OCI-LY7 (cell line): ENCODE measurements around the gene DOCK1. TPM values are rescaled to one million over a fixed set of nuclear protein-coding genes. Genes with fewer than 3 reads are reported as not detected.

ENCODE experiments used
- BruUV-seq: library from RNA; stranded (reverse); fragments of 400-500 nt; replicated peaks from 2 replicates; lab custom pipeline; 2021; lab: Mats Ljungman, UMichigan
- CTCF ChIA-PET: fragments of 300-600 bp; sonication (Branson Sonifier 250); formaldehyde crosslinking; loops from one replicate; lab custom pipeline; 2022; ENCODE audit warnings: antibody characterized with exemption; ENCODE audit not compliant: unreplicated experiment; lab: Charles Lee
- POLR2A ChIA-PET: fragments of 300-600 bp; sonication (Branson Sonifier 250); formaldehyde crosslinking; loops from one replicate; lab custom pipeline; 2022; ENCODE audit warnings: antibody characterized with exemption; lab: Charles Lee
- DNase-seq: peaks from one replicate; pipeline ENCODE4 v3.0.0-alpha.2; 2015; ENCODE audit warnings: low spot score
- H2AFZ ChIP-seq: fragments of 200-600 bp; sonication (generic), shearing (Covaris generic); 2 replicates; pipeline ENCODE4 v1.6.1; 2014; ENCODE audit warnings: mild to moderate bottlenecking, antibody characterized with exemption, low read length, moderate library complexity
- H3K27ac ChIP-seq: fragments of 200-600 bp; sonication (generic); 2 replicates; pipeline ENCODE4 v1.5.1; 2014; ENCODE audit warnings: mixed run types, low read depth, mild to moderate bottlenecking, moderate library complexity, low read length, inconsistent platforms; ENCODE audit not compliant: poor library complexity, severe bottlenecking
- H3K36me3 ChIP-seq: fragments of 200-600 bp; sonication (generic); 2 replicates; pipeline ENCODE4 v1.6.1; 2014; ENCODE audit warnings: mild to moderate bottlenecking, antibody characterized with exemption, low read length, moderate library complexity, mixed read lengths; ENCODE audit not compliant: insufficient read depth
- H3K4me1 ChIP-seq: fragments of 200-600 bp; sonication (generic); 2 replicates; pipeline ENCODE4 v1.5.1; 2014; ENCODE audit warnings: mild to moderate bottlenecking, low read length; ENCODE audit not compliant: insufficient read depth, poor library complexity, severe bottlenecking
- H3K4me2 ChIP-seq: fragments of 200-600 bp; sonication (generic); 2 replicates; pipeline ENCODE4 v1.6.1; 2014; ENCODE audit warnings: mild to moderate bottlenecking, low read length
- H3K4me3 ChIP-seq: fragments of 200-600 bp; sonication (generic); 2 replicates; pipeline ENCODE4 v1.5.1; 2014; ENCODE audit warnings: mild to moderate bottlenecking, low read depth, low read length; ENCODE audit not compliant: poor library complexity, severe bottlenecking
- H3K79me2 ChIP-seq: fragments of 200-600 bp; sonication (generic); 2 replicates; pipeline ENCODE4 v1.6.1; 2016; ENCODE audit warnings: low read depth, mild to moderate bottlenecking, low read length, moderate library complexity, mixed read lengths; ENCODE audit not compliant: insufficient read depth
- H3K9me2 ChIP-seq: fragments of 200-600 bp; sonication (generic); 2 replicates; pipeline ENCODE4 v1.6.1; 2016; ENCODE audit warnings: mild to moderate bottlenecking, low read length, mixed read lengths; ENCODE audit not compliant: insufficient read depth
- H3K9me3 ChIP-seq: fragments of 200-600 bp; sonication (generic); 2 replicates; pipeline ENCODE4 v1.6.1; 2014; ENCODE audit warnings: mild to moderate bottlenecking, mixed run types, low read length, mixed read lengths
- H4K20me1 ChIP-seq: fragments of 200-600 bp; sonication (generic); 2 replicates; pipeline ENCODE4 v1.6.1; 2014; ENCODE audit warnings: mild to moderate bottlenecking, antibody characterized with exemption, low read length, moderate library complexity, mixed read lengths; ENCODE audit not compliant: insufficient read depth
- CTCF ChIP-seq: fragments of 200-600 bp; sonication (generic); conservative IDR thresholded peaks from 2 replicates; pipeline ENCODE4 v1.5.1; 2014; ENCODE audit warnings: mild to moderate bottlenecking, antibody characterized with exemption, low read length, moderate library complexity, mixed read lengths
- EZH2phosphoT487 ChIP-seq: fragments of 200-600 bp; sonication (generic); IDR thresholded peaks from 2 replicates; pipeline ENCODE4 v1.6.1; 2018; ENCODE audit warnings: low read depth, borderline replicate concordance, mild to moderate bottlenecking, mixed run types, antibody characterized with exemption, low read length, moderate library complexity, mixed read lengths
- intact Hi-C: fragments of 100-400 bp; cut with micrococcal nuclease; formaldehyde crosslinking; loops from one replicate; pipeline ENCODE4 v1.10.0; 2022; ENCODE audit not compliant: unreplicated experiment
- total RNA-seq, 2 experiments: library from RNA; depleted of rRNA in 1 of 2; stranded (reverse); fragments of >200 nt in 1 of 2; shearing (Covaris generic) in 1 of 2; gene quantifications; 2 replicates each; pipeline ENCODE4 v1.2.3, GENCODE V29; 2014 to 2022

DOCK1 gene
- total RNA-seq, 2 experiments from 2014 or later: not detected

- POLR2A ChIA-PET: no interaction called here
- CTCF ChIA-PET: no interaction called here
- H3K9me3 ChIP-seq: peaks cover 54% of the 10 kb centered on the region
These were observed 43.9 kb downstream of the DOCK1 start for GRCh38 chr10:126949161-126949503.

DNA sequence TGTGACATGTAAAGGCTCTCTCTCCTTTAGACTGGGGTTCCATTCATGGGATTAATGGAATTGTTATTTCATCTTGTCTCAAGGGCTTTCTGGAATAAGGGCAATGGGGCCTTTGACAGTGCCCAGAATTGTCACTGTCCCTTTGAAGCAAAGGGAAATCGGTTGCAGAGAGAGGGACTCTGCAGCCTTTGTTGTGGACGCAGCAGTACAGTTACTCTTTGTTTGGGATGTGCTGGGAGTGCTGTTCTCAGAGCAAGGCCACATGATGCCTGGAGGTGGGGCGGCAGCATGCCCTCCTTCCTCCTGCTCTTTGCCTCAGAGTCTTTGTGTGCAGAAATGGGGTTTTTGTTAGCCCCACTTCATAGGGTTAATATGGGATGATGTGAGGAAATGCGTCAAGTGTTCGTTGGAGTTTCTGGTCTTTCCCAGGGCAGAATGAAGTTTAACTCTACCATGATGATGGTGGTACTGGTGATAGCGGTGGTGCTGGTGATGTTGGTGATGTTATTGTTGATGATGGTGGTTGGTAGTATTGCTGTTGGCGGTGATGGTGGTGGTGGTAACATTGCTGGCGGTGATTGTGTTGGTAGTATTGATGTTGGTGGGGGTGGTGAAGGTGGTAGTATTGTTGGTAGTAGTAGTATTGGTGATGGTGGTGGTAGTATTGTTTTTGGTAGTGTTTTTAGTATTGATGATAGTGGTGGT lies 45.3 kb downstream of the DOCK1 start:
- intact Hi-C loops: no loop called here

More at GRCh38 chr10:126949161-126949503, 43.9 kb downstream of the DOCK1 start:
- TF ChIP-seq EZH2phosphoT487 (no peak), CTCF (no peak)
- no peak overlapping the region for H3K27ac ChIP-seq
- H4K20me1 ChIP-seq: no peaks in the 10 kb centered on the region
- no peaks in the 10 kb centered on the region for H3K36me3 ChIP-seq
- no TSS peak for BruUV-seq
- H3K4me1 ChIP-seq: no peaks in the 10 kb centered on the region
- no peak overlapping the region for H3K4me2 ChIP-seq
- no peak overlapping the region for H2AFZ ChIP-seq
- intact Hi-C loops: no loop called here
- H3K9me2 ChIP-seq: no peaks in the 10 kb centered on the region
- no peak overlapping the region for H3K4me3 ChIP-seq
- DNase-seq: no peak
- H3K79me2 ChIP-seq: no peaks in the 10 kb centered on the region

More for the DNA sequence above, 45.3 kb downstream of the DOCK1 start:
- H3K4me1 ChIP-seq: no peaks in the 10 kb centered on the region
- POLR2A ChIA-PET: no interaction called here
- no peaks in the 10 kb centered on the region for H3K36me3 ChIP-seq
- peaks cover 54% of the 10 kb centered on the region for H3K9me3 ChIP-seq
- H3K27ac ChIP-seq: no peak overlapping the region
- CTCF ChIA-PET: no interaction called here
- no peak overlapping the region for H2AFZ ChIP-seq
- no peak overlapping the region for H3K4me2 ChIP-seq
- no TSS peak for BruUV-seq
- no peak for TF ChIP-seq EZH2phosphoT487
- TF ChIP-seq CTCF: no peak
- no peak overlapping the region for H3K4me3 ChIP-seq
- no peaks in the 10 kb centered on the region for H4K20me1 ChIP-seq
- H3K79me2 ChIP-seq: no peaks in the 10 kb centered on the region
- DNase-seq: no peak
- H3K9me2 ChIP-seq: no peaks in the 10 kb centered on the region
